Glomerular endothelial cell (primary cell): Measurements from ENCODE around the gene WIPF2. TPM values are rescaled to one million over a fixed set of nuclear protein-coding genes. Genes with fewer than 3 reads are reported as not detected.

Experiments used
- DNase-seq: peaks from one replicate; pipeline ENCODE4 v3.0.0-alpha.2; 2011; ENCODE audit warnings: low read depth, low spot score; ENCODE audit errors: extremely low read depth
- total RNA-seq: library from RNA; depleted of rRNA; stranded (reverse); fragments of >200 nt; gene quantifications from 2 replicates; pipeline ENCODE4 v1.2.3, GENCODE V29; 2015

WIPF2 gene
- total RNA-seq, 1 donor from 2014 or later, result 17.3 TPM

GRCh38 chr17:40323391-40324381 lies 104.6 kb downstream of the WIPF2 start:
- DNase-seq, result no peak

DNA sequence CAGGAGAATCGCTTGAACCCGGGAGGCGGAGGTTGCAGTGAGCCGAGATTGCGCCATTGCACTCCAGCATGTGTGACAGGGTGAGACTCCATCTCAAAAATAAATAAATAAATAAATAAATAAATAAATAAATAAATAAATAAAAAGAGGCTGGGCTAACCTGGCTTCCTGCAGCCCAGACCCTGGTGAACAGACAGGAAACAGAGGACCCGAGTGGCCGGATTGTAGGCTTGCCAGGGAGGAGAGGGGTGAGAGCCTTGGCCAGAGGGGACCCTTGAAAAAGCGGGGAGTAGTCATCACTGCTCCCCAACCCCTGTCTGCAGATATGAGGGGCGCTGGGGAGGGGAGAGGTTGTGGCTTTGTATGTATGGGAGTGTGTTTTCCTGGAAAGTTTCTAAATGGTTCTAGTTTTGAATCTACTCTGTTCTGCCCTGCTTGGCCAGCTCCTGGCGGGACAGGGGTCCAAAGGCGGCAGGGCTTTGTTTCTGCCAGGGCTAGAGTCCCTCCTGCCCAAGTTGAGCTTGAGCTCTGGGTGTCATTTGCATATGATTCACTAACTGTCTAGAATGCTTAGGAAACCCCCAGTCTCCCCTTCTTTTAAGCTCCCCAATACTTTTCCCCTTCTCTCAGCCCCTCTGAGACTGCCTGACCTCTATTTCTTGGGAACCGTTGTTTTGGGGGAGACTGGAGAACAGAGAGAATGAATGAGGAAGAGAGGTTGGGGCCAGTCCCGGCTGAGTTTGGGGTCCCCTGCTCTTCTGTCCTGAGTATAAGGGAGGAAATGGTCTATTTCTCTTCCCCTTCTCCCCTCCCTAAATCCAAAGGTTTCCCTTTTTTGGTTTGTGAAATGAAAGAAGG lies 106.3 kb downstream of the WIPF2 start:
- DNase-seq, result no peak

- DNase-seq, result no peak
Measured at GRCh38 chr17:40326014-40326831, 107.1 kb downstream of the WIPF2 start.

GRCh38 chr17:40326832-40327199 lies 107.7 kb downstream of the WIPF2 start:
- DNase-seq, result no peak

- no peak for DNase-seq
Measured at GRCh38 chr17:40327244-40327729, 108.2 kb downstream of the WIPF2 start.

DNA sequence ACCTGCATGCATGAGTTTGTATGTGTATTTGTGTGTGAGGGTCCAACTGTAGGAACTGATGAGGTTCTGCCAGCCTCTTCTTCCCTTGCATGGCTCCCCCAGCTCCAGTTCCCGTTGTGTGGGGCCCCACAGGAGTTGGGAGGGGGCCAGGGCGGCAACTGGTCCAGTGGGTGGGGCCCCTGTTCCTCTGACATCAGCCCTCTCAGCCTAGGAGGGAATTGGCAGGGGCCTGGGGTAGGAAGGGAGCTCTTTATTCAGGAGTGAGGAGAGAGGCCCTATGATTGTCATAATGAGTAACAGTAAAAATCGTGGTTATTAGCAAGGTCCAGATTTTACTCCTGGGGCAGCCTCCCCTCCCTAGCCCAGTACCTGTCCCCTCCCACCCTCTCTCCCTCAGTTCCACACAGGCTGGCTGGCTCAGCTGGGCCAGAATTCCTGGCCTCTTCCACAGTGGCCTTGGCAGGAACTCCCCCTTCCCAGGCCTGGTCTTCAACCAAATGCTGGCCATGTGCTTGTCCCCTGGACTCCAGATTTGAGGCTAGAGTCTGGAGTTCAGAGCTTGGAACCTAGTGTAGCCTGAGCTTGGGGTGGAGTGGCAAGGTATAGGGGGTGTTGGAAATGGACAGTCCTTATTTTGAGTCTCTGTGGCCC lies 108.8 kb downstream of the WIPF2 start:
- no peak for DNase-seq

GRCh38 chr17:40328386-40328766 lies 109.3 kb downstream of the WIPF2 start:
- no peak for DNase-seq

GRCh38 chr17:40329839-40330794 lies 111.0 kb downstream of the WIPF2 start:
- no peak for DNase-seq

GRCh38 chr17:40330850-40331470 lies 111.9 kb downstream of the WIPF2 start:
- no peak for DNase-seq

DNA sequence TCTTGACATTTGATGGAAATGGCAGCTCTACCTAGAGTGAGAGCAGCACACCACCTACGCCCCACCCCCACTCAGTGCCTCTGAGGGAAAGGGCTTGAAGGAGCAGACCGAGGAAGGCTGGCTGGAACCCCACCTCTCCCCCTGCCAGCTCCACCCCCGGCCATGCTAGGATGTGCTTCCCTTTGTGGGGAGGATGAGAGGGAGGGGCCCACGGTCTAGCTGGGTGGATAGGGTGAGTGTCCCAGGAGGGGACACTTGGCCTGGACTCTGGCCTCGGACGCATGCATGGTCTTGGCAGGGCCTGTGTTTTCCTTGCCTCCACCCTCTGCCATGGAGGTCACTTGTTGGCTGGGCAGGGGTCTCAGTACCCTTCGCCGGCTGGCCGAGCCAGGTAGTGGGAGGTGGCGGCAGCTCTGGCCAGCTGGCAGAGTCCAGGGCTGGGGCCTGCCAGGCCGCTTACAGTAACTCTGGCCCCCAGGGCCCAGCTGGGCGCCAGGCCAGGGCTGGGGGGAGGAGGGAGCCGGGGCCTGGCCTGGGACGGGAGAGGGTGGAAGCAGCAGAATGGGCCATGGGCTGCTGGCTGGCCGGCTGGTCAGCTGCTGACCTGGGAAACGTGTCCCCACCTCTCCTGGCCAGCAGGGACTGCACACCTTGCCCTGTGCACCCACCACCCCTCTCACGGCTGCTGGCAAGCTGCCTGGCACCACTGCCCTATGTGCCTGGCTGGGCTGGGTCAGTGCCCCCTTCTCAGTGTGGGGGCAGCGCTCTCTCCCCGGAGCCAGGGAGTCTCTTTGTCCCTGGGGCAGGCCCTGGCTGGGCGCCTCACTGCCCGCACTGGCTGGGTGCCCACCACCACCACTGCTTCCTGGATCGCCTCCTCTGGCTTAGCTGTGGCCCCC lies 112.9 kb downstream of the WIPF2 start:
- no peak for DNase-seq

Other genes with a start within 250 kb of the WIPF2 start
- 124 and 134 TPM in 2 replicates for gene PSMD3, start 238.5 kb upstream of the WIPF2 start, total RNA-seq
- 10.5 and 23.1 TPM in 2 replicates for gene CSF3, start 203.9 kb upstream of the WIPF2 start, total RNA-seq
- 87.8 and 91.1 TPM in 2 replicates for gene MED24, start 164.9 kb upstream of the WIPF2 start, total RNA-seq
- 17.5 and 22.8 TPM in 2 replicates for gene THRA, start 156.3 kb upstream of the WIPF2 start, total RNA-seq
- 1.8 and 5.1 TPM in 2 replicates for gene NR1D1, start 118.7 kb upstream of the WIPF2 start, total RNA-seq
- 60.5 and 84.1 TPM in 2 replicates for gene MSL1, start 97.3 kb upstream of the WIPF2 start, total RNA-seq
- gene CASC3, start 78.8 kb upstream of the WIPF2 start, total RNA-seq, result 36.9 and 46.6 TPM in 2 replicates
- gene RAPGEFL1, start 41.8 kb upstream of the WIPF2 start, total RNA-seq, result 2.0 and 4.6 TPM in 2 replicates
- 4.5 and 12.1 TPM in 2 replicates for gene CDC6, start 68.6 kb downstream of the WIPF2 start, total RNA-seq
- gene RARA, start 89.9 kb downstream of the WIPF2 start, total RNA-seq, result 51.4 and 60.4 TPM in 2 replicates
- 1.1 and 3.6 TPM in 2 replicates for gene GJD3, start 145.4 kb downstream of the WIPF2 start, total RNA-seq
- 23.8 and 26.8 TPM in 2 replicates for gene TOP2A, start 198.6 kb downstream of the WIPF2 start, total RNA-seq
- 207 and 577 TPM in 2 replicates for gene IGFBP4, start 224.1 kb downstream of the WIPF2 start, total RNA-seq